ENCODE measurements around the gene SBF2.
A peak's percentile ranks its signal among the peaks of the same experiment; 100 is the strongest.

The SBF2 gene

DNA sequence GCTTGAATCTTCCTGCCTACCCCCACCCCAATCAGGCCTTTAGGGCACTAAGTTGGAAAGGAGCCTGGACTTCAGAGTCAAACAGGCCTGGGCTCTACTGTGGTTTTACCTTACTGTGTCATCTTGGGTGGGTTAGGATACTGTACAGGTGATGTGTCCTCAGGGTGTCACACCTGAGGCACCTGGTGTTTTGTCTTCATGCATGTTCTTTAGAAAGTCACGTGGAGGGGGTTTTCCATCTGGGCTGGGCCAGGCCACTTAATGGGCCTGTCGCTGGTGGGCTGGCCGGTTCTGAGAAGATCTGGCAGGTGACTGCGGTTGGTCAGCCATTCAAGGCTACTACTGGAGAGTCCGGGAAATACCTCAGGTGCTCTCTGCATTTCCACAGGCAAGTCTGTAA, 537.6 kb downstream of the SBF2 start:
- DNase-seq (ENCODE audit: low spot score), result no peak
- CTCF ChIA-PET, result interaction anchor here (0.7 to 0.8 kb wide), 2 partner anchors 143 to 216 kb away, joined by 3 read pairs; no protein-coding TSS in a partner anchor
- TF ChIP-seq, protein P1, sequence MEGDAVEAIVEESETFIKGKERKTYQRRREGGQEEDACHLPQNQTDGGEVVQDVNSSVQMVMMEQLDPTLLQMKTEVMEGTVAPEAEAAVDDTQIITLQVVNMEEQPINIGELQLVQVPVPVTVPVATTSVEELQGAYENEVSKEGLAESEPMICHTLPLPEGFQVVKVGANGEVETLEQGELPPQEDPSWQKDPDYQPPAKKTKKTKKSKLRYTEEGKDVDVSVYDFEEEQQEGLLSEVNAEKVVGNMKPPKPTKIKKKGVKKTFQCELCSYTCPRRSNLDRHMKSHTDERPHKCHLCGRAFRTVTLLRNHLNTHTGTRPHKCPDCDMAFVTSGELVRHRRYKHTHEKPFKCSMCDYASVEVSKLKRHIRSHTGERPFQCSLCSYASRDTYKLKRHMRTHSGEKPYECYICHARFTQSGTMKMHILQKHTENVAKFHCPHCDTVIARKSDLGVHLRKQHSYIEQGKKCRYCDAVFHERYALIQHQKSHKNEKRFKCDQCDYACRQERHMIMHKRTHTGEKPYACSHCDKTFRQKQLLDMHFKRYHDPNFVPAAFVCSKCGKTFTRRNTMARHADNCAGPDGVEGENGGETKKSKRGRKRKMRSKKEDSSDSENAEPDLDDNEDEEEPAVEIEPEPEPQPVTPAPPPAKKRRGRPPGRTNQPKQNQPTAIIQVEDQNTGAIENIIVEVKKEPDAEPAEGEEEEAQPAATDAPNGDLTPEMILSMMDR (conservative IDR thresholded peaks at IDR 0.05; ENCODE audit: low read depth), result no peak
- peak overlapping the region; percentile 94 for H3K27ac ChIP-seq
- POLR2A ChIA-PET (ENCODE audit: low non-redundant PET), result no interaction called here

- POLR2A ChIA-PET (ENCODE audit: low non-redundant PET), result no interaction called here
- H3K27ac ChIP-seq, result peak overlapping the region; percentile 94
- no peak for DNase-seq (ENCODE audit: low spot score)
- CTCF ChIA-PET, result interaction anchor here (0.6 to 0.8 kb wide), 3 partner anchors 131 to 217 kb away, joined by 3 read pairs; no protein-coding TSS in a partner anchor
- TF ChIP-seq, protein P1 (conservative IDR thresholded peaks at IDR 0.05; ENCODE audit: low read depth), result no peak
Measured at GRCh38 chr11:9755561-9756185, 538.3 kb downstream of the SBF2 start.

GRCh38 chr11:9754010-9754471, 540.0 kb downstream of the SBF2 start:
- POLR2A ChIA-PET (ENCODE audit: low non-redundant PET), result no interaction called here
- CTCF ChIA-PET, result interaction anchor here (0.5 to 1.8 kb wide), 3 partner anchors 11 to 323 kb away, joined by 3 to 6 read pairs (median 4); no protein-coding TSS in a partner anchor
- peak; percentile 62 for DNase-seq (ENCODE audit: low spot score)
- peak overlapping the region; percentile 94 for H3K27ac ChIP-seq
- TF ChIP-seq, protein P1 (conservative IDR thresholded peaks at IDR 0.05; ENCODE audit: low read depth), result 0 out of 2 replicates have a peak, but pooled peaks have one; percentile 13

GRCh38 chr11:9753021-9753420, 541.0 kb downstream of the SBF2 start:
- ChIA-PET CTCF (interaction anchor here (0.7 to 1.8 kb wide), 2 partner anchors 140 to 1750 kb away, joined by 4 to 6 read pairs; no protein-coding TSS in a partner anchor), POLR2A (ENCODE audit: low non-redundant PET) (no interaction called here)
- peak overlapping the region; percentile 94 for H3K27ac ChIP-seq
- peak; percentile 51 for DNase-seq (ENCODE audit: low spot score)
- TF ChIP-seq, protein P1 (conservative IDR thresholded peaks at IDR 0.05; ENCODE audit: low read depth), result no peak

DNA sequence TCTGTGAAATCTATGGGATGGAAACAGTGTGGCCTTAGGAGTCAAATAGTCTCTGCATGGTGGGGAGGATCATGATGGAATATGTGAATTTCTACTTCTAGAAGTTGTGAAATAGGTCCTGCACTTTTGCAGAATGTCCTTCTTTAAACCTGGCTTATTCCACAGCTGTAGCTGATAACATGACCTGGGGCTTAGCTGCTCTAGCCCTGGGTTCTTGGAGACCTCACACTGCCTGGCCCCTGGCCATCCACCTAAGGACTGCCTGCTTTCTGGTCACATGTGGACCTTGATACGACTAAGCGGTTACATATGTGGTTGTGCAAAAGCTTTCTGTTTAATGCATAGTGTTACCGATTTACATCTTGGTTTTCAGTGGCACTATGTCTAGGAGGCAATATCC, 541.9 kb downstream of the SBF2 start:
- TF ChIP-seq, protein P1 (conservative IDR thresholded peaks at IDR 0.05; ENCODE audit: low read depth), result no peak
- ChIA-PET CTCF (interaction anchor here (0.6 to 0.7 kb wide), 2 partner anchors 145 to 262 kb away, joined by 3 to 5 read pairs; no protein-coding TSS in a partner anchor), POLR2A (ENCODE audit: low non-redundant PET) (no interaction called here)
- DNase-seq (ENCODE audit: low spot score), result no peak
- H3K27ac ChIP-seq, result peak overlapping the region; percentile 59

- ChIA-PET POLR2A (ENCODE audit: low non-redundant PET) (no interaction called here), CTCF (interaction anchor here (0.6 to 0.7 kb wide), 2 partner anchors 206 to 557 kb away, joined by 3 to 6 read pairs; no protein-coding TSS in a partner anchor)
- TF ChIP-seq, protein P1 (conservative IDR thresholded peaks at IDR 0.05; ENCODE audit: low read depth), result no peak
- DNase-seq (ENCODE audit: low spot score), result no peak
- H3K27ac ChIP-seq, result no peak overlapping the region; the same call in 1 of the 2 replicates
Measured at GRCh38 chr11:9750551-9750950, 543.5 kb downstream of the SBF2 start.
